HepG2 (cell line): Measurements from ENCODE around the gene DPY19L3. TPM values are rescaled to one million over a fixed set of nuclear protein-coding genes. Genes with fewer than 3 reads are reported as not detected.

Source experiments
- AGO1 ChIP-seq: fragments of 200-400 bp; formaldehyde crosslinking; IDR thresholded peaks from 2 replicates; pipeline ENCODE4 v1.6.1; 2017; ENCODE audit warnings: mild to moderate bottlenecking, low read depth, low read length, moderate library complexity; ENCODE audit not compliant: poor library complexity, severe bottlenecking
- ATM ChIP-seq: fragments of 450-650 bp; IDR thresholded peaks from 2 replicates; pipeline ENCODE4 v1.7.1; 2017; ENCODE audit warnings: mild to moderate bottlenecking, borderline replicate concordance
- CBX2 ChIP-seq, 2 experiments: fragments of 200-600 bp in 1 of 2; sonication (generic); formaldehyde crosslinking in 1 of 2; IDR thresholded peaks; 2 replicates each; pipeline versions ENCODE4 v1.7.0 to v1.8.1; 2018 to 2022; ENCODE audit warnings: low read depth in 2 of 2, low read length in 1 of 2, mild to moderate bottlenecking in 1 of 2, missing genetic modification reagents in 1 of 2
- ELF1 ChIP-seq: sonication (generic); formaldehyde crosslinking; IDR thresholded peaks from 2 replicates; pipeline ENCODE4 v1.4.0; 2020; ENCODE audit warnings: missing genetic modification reagents
- ELF3 ChIP-seq: IDR thresholded peaks from 2 replicates; pipeline ENCODE4 v1.6.1; 2016; ENCODE audit warnings: missing genetic modification reagents, missing compliant biosample characterization
- ELF4 ChIP-seq: sonication (generic); formaldehyde crosslinking; IDR thresholded peaks from 2 replicates; pipeline ENCODE4 v1.5.0; 2020; ENCODE audit warnings: missing genetic modification reagents, mild to moderate bottlenecking, moderate library complexity, borderline replicate concordance
- FOXA3 ChIP-seq: IDR thresholded peaks from 2 replicates; pipeline ENCODE4 v1.6.1; 2016; ENCODE audit warnings: missing genetic modification reagents, missing compliant biosample characterization
- IKZF1 ChIP-seq: fragments of 450-650 bp; IDR thresholded peaks from 2 replicates; pipeline ENCODE4 v1.7.1; 2016
- NFKB2 ChIP-seq: sonication (generic); formaldehyde crosslinking; IDR thresholded peaks from 2 replicates; pipeline ENCODE4 v1.4.0; 2020; ENCODE audit warnings: missing genetic modification reagents, borderline replicate concordance
- NR2F1 ChIP-seq, 2 experiments: fragments of 450-650 bp in 1 of 2; formaldehyde crosslinking in 1 of 2; IDR thresholded peaks; 2 replicates each; pipeline versions ENCODE4 v1.5.0 to v1.6.1; 2016 to 2020; ENCODE audit warnings: mild to moderate bottlenecking in 1 of 2, missing compliant biosample characterization in 1 of 2, missing genetic modification reagents in 1 of 2, moderate library complexity in 1 of 2
- SMAD1 ChIP-seq: sonication (generic); formaldehyde crosslinking; IDR thresholded peaks from 2 replicates; pipeline ENCODE4 v1.4.0; 2020; ENCODE audit warnings: missing genetic modification reagents, low read depth, mild to moderate bottlenecking, borderline replicate concordance
- ZNF225 ChIP-seq: sonication (generic); formaldehyde crosslinking; IDR thresholded peaks from 2 replicates; pipeline ENCODE4 v1.4.0; 2020; ENCODE audit warnings: mild to moderate bottlenecking, missing genetic modification reagents
- ZNF296 ChIP-seq: sonication (generic); formaldehyde crosslinking; conservative IDR thresholded peaks from 2 replicates; pipeline ENCODE4 v1.5.0; 2020; ENCODE audit warnings: mild to moderate bottlenecking, missing genetic modification reagents
- ZNF720 ChIP-seq: sonication (generic); formaldehyde crosslinking; IDR thresholded peaks from 2 replicates; pipeline ENCODE4 v1.4.0; 2020; ENCODE audit warnings: missing genetic modification reagents
- ZSCAN12 ChIP-seq: sonication (generic); formaldehyde crosslinking; IDR thresholded peaks from 2 replicates; pipeline ENCODE4 v1.9.0; 2021; ENCODE audit warnings: mild to moderate bottlenecking, missing genetic modification reagents
- polyA plus RNA-seq, 8 experiments: library from polyadenylated mRNA; depleted of rRNA in 3 of 8; stranded (reverse) in 7 of 8; unstranded in 1 of 8; fragments of >200 nt; fragmentation: Illumina TruSeq in 4 of 8; extraction: Trizol in 4 of 8; gene quantifications; 2 replicates each; pipeline versions ENCODE4 v1.2.1 to v1.2.3, GENCODE V29; 2011 to 2016; ENCODE audit warnings: low read depth in 4 of 8, missing spikeins in 1 of 8, mixed read lengths in 1 of 8; ENCODE audit not compliant: insufficient read depth in 1 of 8
- total RNA-seq, 5 experiments: library from RNA; depleted of rRNA; stranded (reverse); fragments of >200 nt; fragmentation: Illumina TruSeq; extraction: Trizol; gene quantifications; 2 replicates each; pipeline ENCODE4 v1.2.3, GENCODE V29; 2016; ENCODE audit warnings: low read depth in 1 of 5
- TF ChIP-seq, protein P1 (sequence below): sonication (generic); formaldehyde crosslinking; IDR thresholded peaks from one replicate; pipeline ENCODE4 v1.5.1; 2020; ENCODE audit warnings: mild to moderate bottlenecking, missing genetic modification reagents; ENCODE audit errors: not compliant biosample characterization
- TF ChIP-seq, protein P2 (sequence below): sonication (generic); formaldehyde crosslinking; IDR thresholded peaks from 2 replicates; pipeline ENCODE4 v1.4.0; 2020; ENCODE audit warnings: missing genetic modification reagents
- TF ChIP-seq, protein P3 (sequence below): sonication (generic); formaldehyde crosslinking; IDR thresholded peaks from 2 replicates; pipeline ENCODE4 v1.4.0; 2020; ENCODE audit warnings: missing genetic modification reagents
- TF ChIP-seq, protein P4 (sequence below): sonication (generic); formaldehyde crosslinking; IDR thresholded peaks from 2 replicates; pipeline ENCODE4 v1.8.0; 2022; ENCODE audit warnings: mild to moderate bottlenecking, missing genetic modification reagents, moderate library complexity

Gene DPY19L3
- total and polyA plus RNA-seq, 2 of the 13 experiments (the other 11 are each of a cell fraction or from before 2014, with no cell fraction given) = 21.6 to 25.2 TPM

DNA sequence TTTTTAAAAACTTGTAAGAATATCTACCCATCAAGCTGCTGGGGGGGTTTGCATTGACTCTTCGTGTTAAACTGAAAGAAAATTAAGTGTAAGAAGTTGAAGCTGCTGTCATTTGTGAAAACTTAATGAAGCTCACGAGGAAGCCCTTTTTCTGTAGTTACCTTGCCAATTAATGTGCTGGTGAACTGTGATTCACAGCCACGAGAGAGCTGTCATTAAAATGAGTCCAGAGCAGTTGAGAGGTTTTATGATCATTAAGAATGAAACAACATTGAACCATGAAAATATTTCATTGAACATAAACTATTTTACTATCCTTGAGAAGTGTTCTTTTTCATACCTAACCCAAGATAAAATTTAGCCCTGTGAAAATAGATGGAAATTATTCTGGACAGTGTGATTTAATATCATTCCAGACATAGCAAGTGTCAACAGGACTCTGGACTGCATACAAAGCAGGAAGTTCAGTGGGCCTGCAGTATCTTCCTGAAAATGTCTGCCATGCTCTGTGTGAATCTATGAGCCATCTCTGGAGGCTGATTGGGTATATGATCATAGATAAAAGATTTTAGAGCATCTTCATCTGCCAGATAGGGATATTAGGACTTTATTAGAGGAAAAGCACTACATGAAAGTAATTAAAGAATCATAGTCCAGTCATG, 53.8 kb downstream of the DPY19L3 start (continued):
- TF ChIP-seq, protein P1, sequence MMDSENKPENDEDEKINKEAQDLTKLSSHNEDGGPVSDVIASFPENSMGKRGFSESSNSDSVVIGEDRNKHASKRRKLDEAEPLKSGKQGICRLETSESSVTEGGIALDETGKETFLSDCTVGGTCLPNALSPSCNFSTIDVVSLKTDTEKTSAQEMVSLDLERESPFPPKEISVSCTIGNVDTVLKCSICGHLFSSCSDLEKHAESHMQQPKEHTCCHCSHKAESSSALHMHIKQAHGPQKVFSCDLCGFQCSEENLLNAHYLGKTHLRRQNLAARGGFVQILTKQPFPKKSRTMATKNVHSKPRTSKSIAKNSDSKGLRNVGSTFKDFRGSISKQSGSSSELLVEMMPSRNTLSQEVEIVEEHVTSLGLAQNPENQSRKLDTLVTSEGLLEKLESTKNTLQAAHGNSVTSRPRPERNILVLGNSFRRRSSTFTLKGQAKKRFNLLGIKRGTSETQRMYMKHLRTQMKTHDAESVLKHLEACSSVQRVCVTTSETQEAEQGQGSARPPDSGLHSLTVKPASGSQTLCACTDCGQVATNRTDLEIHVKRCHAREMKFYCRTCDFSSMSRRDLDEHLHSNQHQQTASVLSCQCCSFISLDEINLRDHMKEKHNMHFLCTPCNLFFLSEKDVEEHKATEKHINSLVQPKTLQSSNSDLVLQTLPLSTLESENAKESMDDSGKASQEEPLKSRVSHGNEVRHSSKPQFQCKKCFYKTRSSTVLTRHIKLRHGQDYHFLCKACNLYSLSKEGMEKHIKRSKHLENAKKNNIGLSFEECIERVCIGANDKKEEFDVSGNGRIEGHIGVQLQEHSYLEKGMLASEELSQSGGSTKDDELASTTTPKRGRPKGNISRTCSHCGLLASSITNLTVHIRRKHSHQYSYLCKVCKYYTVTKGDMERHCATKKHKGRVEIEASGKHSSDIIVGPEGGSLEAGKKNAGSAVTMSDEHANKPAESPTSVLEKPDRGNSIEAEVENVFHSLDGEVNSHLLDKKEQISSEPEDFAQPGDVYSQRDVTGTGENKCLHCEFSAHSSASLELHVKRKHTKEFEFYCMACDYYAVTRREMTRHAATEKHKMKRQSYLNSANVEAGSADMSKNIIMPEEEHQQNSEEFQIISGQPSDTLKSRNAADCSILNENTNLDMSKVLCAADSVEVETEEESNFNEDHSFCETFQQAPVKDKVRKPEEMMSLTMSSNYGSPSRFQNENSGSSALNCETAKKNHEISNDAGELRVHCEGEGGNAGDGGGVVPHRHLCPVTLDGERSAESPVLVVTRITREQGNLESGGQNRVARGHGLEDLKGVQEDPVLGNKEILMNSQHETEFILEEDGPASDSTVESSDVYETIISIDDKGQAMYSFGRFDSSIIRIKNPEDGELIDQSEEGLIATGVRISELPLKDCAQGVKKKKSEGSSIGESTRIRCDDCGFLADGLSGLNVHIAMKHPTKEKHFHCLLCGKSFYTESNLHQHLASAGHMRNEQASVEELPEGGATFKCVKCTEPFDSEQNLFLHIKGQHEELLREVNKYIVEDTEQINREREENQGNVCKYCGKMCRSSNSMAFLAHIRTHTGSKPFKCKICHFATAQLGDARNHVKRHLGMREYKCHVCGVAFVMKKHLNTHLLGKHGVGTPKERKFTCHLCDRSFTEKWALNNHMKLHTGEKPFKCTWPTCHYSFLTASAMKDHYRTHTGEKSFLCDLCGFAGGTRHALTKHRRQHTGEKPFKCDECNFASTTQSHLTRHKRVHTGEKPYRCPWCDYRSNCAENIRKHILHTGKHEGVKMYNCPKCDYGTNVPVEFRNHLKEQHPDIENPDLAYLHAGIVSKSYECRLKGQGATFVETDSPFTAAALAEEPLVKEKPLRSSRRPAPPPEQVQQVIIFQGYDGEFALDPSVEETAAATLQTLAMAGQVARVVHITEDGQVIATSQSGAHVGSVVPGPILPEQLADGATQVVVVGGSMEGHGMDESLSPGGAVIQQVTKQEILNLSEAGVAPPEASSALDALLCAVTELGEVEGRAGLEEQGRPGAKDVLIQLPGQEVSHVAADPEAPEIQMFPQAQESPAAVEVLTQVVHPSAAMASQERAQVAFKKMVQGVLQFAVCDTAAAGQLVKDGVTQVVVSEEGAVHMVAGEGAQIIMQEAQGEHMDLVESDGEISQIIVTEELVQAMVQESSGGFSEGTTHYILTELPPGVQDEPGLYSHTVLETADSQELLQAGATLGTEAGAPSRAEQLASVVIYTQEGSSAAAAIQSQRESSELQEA (CRISPR knock-in tag) = no peak
- TF ChIP-seq ZNF225 (no peak), NFKB2 (CRISPR knock-in tag) (no peak), IKZF1 (no peak), ZNF296 (CRISPR knock-in tag) (no peak), ZSCAN12 (no peak), ATM (no peak), ELF3 (CRISPR knock-in tag) (peak; percentile 51; the same call in 1 of the 2 replicates), NR2F1 (CRISPR knock-in tag; IDR thresholded peaks at IDR 0.05) (no peak), CBX2 (IDR thresholded peaks at IDR 0.05; ENCODE audit: low read depth, low read length) (no peak), CBX2 (CRISPR knock-in tag; IDR thresholded peaks at IDR 0.05; ENCODE audit: low read depth) (no peak), ELF4 (CRISPR knock-in tag) (no peak), FOXA3 (CRISPR knock-in tag) (0 out of 2 replicates have a peak, but pooled peaks have one; percentile 21), ZNF720 (CRISPR knock-in tag) (no peak), SMAD1 (CRISPR knock-in tag) (no peak), AGO1 (no peak), ELF1 (peak; percentile 36; the same call in 1 of the 2 replicates)
- TF ChIP-seq, protein P2, sequence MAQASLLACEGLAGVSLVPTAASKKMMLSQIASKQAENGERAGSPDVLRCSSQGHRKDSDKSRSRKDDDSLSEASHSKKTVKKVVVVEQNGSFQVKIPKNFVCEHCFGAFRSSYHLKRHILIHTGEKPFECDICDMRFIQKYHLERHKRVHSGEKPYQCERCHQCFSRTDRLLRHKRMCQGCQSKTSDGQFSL (CRISPR knock-in tag) = no peak
- TF ChIP-seq, protein P3, sequence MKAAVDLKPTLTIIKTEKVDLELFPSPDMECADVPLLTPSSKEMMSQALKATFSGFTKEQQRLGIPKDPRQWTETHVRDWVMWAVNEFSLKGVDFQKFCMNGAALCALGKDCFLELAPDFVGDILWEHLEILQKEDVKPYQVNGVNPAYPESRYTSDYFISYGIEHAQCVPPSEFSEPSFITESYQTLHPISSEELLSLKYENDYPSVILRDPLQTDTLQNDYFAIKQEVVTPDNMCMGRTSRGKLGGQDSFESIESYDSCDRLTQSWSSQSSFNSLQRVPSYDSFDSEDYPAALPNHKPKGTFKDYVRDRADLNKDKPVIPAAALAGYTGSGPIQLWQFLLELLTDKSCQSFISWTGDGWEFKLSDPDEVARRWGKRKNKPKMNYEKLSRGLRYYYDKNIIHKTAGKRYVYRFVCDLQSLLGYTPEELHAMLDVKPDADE = no peak
- TF ChIP-seq, protein P4, sequence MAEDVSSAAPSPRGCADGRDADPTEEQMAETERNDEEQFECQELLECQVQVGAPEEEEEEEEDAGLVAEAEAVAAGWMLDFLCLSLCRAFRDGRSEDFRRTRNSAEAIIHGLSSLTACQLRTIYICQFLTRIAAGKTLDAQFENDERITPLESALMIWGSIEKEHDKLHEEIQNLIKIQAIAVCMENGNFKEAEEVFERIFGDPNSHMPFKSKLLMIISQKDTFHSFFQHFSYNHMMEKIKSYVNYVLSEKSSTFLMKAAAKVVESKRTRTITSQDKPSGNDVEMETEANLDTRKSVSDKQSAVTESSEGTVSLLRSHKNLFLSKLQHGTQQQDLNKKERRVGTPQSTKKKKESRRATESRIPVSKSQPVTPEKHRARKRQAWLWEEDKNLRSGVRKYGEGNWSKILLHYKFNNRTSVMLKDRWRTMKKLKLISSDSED = no peak
